PC-3 (cell line): Measurements from ENCODE around the gene RBP2.

Experiments used
- EZH2 ChIP-seq: fragments of 300-600 bp; sonication (generic); IDR thresholded peaks from one replicate; pipeline ENCODE4 v1.6.1; 2017; ENCODE audit warnings: antibody characterized with exemption, mild to moderate bottlenecking, low read length; ENCODE audit not compliant: unreplicated experiment
- EZH2phosphoT487 ChIP-seq: fragments of 300-600 bp; sonication (generic); IDR thresholded peaks from 2 replicates; pipeline ENCODE4 v1.6.1; 2018; ENCODE audit warnings: mild to moderate bottlenecking, antibody characterized with exemption, low read length, borderline replicate concordance
- TF ChIP-seq, protein P1 (sequence below): fragments of 300-600 bp; sonication (generic); conservative IDR thresholded peaks from 2 replicates; pipeline ENCODE4 v1.5.1; 2017; ENCODE audit warnings: antibody characterized with exemption, low read depth, mild to moderate bottlenecking, low read length

DNA sequence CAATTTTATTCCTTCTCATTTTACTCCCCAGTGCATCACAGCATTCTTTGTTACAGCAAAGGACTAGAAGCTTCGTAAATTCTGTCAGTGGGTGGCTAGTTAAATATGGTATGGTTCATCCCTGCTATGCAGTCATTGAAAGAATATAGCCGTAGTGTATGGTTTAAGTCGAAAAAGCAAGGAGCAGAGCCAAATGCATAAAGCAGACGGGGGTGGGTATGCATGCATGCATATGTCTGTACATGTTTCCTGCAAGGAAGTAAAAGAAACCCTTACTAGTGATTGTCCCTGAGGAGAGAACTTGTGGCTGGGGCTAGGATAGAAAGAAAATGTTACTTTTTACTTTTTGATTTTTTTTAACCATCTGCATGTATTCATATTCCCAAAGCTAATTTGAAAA lies 19.9 kb downstream of the RBP2 start:
- TF ChIP-seq EZH2 (no peak), EZH2phosphoT487 (no peak)
- TF ChIP-seq, protein P1, sequence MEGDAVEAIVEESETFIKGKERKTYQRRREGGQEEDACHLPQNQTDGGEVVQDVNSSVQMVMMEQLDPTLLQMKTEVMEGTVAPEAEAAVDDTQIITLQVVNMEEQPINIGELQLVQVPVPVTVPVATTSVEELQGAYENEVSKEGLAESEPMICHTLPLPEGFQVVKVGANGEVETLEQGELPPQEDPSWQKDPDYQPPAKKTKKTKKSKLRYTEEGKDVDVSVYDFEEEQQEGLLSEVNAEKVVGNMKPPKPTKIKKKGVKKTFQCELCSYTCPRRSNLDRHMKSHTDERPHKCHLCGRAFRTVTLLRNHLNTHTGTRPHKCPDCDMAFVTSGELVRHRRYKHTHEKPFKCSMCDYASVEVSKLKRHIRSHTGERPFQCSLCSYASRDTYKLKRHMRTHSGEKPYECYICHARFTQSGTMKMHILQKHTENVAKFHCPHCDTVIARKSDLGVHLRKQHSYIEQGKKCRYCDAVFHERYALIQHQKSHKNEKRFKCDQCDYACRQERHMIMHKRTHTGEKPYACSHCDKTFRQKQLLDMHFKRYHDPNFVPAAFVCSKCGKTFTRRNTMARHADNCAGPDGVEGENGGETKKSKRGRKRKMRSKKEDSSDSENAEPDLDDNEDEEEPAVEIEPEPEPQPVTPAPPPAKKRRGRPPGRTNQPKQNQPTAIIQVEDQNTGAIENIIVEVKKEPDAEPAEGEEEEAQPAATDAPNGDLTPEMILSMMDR = no peak
